ENCODE measurements around the gene ST3GAL5. TPM values are rescaled to one million over a fixed set of nuclear protein-coding genes. Genes with fewer than 3 reads are reported as not detected.

The ST3GAL5 gene
- total RNA-seq, 4 donors from 2014 or later, result 30.9 to 37.4 (median 32.9) TPM

- TF ChIP-seq CTCF (IDR thresholded peaks at IDR 0.05) (no peak), EP300 (IDR thresholded peaks at IDR 0.05) (no peak), POLR2A (IDR thresholded peaks at IDR 0.05) (no peak)
- Histone ChIP-seq H3K4me1 (peaks cover 0 to 55% (median 5%) of the 10 kb centered on the region in 4 donors), H3K27ac (peak overlapping the region in 1 of 4 donors; percentile 3), H3K4me3 (no peak overlapping the region), H3K27me3 (no peaks in the 10 kb centered on the region), H3K9me3 (no peaks in the 10 kb centered on the region), H3K36me3 (no peaks in the 10 kb centered on the region)
- DNase-seq (ENCODE audit: low spot score in 2 of 2), result no peak
- WGBS, 2 donors, result 76 to 82% methylated on average over 3 of the region's 3 CpGs
These were observed 20.2 kb upstream of the ST3GAL5 start for GRCh38 chr2:85909005-85909404.

DNA sequence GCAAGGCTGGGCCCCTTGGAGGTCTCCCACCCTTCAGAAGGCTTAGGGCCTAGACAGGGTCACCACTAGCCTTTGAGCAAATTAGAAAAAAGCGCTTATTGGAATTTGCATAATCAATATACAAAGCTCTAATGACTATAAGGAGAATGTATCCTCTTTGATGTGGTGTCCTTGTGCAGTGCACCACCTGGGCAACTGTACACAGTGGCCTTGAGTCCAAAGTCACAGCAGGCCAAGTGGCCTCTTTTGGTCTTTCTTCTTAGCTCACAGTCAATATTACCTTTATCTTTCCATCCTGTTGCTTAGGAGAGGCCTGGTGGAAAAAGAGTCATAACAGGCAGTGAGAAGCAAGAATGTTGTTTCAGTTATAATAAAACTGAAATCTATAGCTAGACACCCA is 19.7 kb upstream of the ST3GAL5 start:
- TF ChIP-seq EP300 (IDR thresholded peaks at IDR 0.05) (no peak), CTCF (IDR thresholded peaks at IDR 0.05) (no peak), POLR2A (IDR thresholded peaks at IDR 0.05) (no peak)
- H3K4me1 ChIP-seq, result peaks cover 0 to 52% (median 5%) of the 10 kb centered on the region in 4 donors
- H3K27ac ChIP-seq, result no peak overlapping the region
- WGBS, 2 donors, result 100% methylated on average over 1 of the region's 1 CpG
- no peaks in the 10 kb centered on the region for H3K27me3 ChIP-seq
- no peak overlapping the region for H3K4me3 ChIP-seq
- H3K9me3 ChIP-seq, result no peaks in the 10 kb centered on the region
- no peak for DNase-seq (ENCODE audit: low spot score in 2 of 2)
- H3K36me3 ChIP-seq, result no peaks in the 10 kb centered on the region

DNA sequence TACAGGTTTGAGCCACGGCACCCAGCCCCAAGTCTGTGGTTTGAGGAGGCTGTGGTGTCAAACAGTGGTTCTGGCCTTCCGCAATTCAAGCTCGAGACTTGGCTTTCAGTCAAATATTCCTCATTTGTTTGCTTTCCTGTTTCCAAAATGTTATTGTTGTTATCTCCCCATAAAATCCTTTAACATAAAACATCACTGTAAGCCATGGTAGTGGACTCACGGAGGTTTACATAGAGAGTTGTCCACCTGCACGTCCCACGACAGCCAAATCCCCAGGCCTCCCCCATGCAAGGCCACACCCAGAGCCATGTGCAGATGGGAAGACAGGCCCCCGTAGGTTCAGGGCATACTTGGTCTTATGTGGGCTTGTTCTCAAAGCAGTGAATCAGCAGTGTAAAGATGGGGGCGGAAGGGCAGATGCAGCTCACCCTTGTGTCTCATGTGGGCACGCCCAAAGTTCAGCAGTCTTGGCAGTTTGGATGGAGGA is 18.9 kb upstream of the ST3GAL5 start:
- no peak for DNase-seq (ENCODE audit: low spot score in 2 of 2)
- Histone ChIP-seq H3K27ac (no peak overlapping the region), H3K36me3 (no peaks in the 10 kb centered on the region), H3K4me3 (no peak overlapping the region), H3K9me3 (no peaks in the 10 kb centered on the region), H3K27me3 (no peaks in the 10 kb centered on the region), H3K4me1 (peaks cover 0 to 52% (median 5%) of the 10 kb centered on the region in 4 donors)
- WGBS, 2 donors, result 62 to 66% methylated on average over 9 of the region's 9 CpGs
- no peak for TF ChIP-seq POLR2A (IDR thresholded peaks at IDR 0.05)
- no peak for TF ChIP-seq CTCF (IDR thresholded peaks at IDR 0.05)
- TF ChIP-seq EP300 (IDR thresholded peaks at IDR 0.05), result no peak

DNA sequence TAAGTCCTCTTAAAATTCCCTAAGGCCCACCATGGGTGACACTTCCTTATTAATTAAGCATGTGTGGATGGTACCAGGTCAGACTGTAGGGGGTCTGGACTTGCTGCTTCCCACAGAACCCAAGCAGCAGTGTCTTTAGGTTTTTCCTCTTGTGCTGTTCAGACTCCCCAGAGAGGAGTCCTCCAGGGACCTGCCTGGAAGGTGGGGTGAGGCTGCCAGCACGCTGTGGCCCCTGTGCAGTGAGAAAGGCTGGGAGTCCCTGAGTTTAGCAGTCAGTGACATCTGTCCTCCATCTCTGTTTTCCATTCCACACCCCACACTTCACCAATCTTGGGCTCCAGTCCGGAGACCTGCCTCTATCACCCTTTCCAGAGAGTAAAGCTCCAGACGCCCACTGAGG is 18.0 kb upstream of the ST3GAL5 start:
- peaks cover 0 to 47% (median 5%) of the 10 kb centered on the region in 4 donors for H3K4me1 ChIP-seq
- no peaks in the 10 kb centered on the region for H3K36me3 ChIP-seq
- TF ChIP-seq CTCF (IDR thresholded peaks at IDR 0.05) (no peak), POLR2A (IDR thresholded peaks at IDR 0.05) (no peak), EP300 (IDR thresholded peaks at IDR 0.05) (no peak)
- H3K9me3 ChIP-seq, result no peaks in the 10 kb centered on the region
- H3K27me3 ChIP-seq, result no peaks in the 10 kb centered on the region
- no peak overlapping the region for H3K4me3 ChIP-seq
- WGBS, 2 donors, result 92 to 94% methylated on average over 3 of the region's 3 CpGs
- H3K27ac ChIP-seq, result no peak overlapping the region
- DNase-seq (ENCODE audit: low spot score in 2 of 2), result no peak

DNA sequence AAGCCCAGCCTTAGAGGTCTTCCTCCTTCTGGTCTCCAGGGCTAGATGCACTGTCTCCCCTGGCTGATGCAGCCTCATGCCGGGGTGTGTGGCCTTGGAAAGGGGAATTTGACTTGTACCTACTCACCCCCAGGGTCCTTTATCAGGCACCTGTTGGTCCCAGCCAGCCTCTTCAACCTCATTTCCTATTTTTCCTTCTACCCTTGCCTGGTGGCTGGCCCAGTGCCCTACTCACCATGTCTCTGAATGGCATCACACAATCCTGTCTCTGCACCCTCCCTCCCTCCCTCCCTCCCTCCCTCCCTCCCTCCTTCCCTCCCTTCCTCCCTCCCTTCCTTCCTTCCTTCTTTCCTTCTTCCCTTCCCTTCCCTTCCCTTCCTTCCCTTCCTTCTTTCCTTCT is 17.1 kb upstream of the ST3GAL5 start:
- Histone ChIP-seq H3K36me3 (no peaks in the 10 kb centered on the region), H3K27ac (peak overlapping the region in 2 of 4 donors; percentile 63 to 75), H3K27me3 (no peaks in the 10 kb centered on the region), H3K9me3 (no peaks in the 10 kb centered on the region), H3K4me1 (peaks cover 0 to 40% (median 5%) of the 10 kb centered on the region in 4 donors), H3K4me3 (no peak overlapping the region)
- TF ChIP-seq CTCF (IDR thresholded peaks at IDR 0.05) (no peak), EP300 (IDR thresholded peaks at IDR 0.05) (no peak), POLR2A (IDR thresholded peaks at IDR 0.05) (no peak)
- 86 to 89% methylated on average over 1 of the region's 1 CpG for WGBS, 2 donors
- DNase-seq (ENCODE audit: low spot score in 2 of 2), result no peak
